ENCODE results near the gene DNAH17.
A peak's percentile ranks its signal among the peaks of the same experiment; 100 is the strongest.

DNA sequence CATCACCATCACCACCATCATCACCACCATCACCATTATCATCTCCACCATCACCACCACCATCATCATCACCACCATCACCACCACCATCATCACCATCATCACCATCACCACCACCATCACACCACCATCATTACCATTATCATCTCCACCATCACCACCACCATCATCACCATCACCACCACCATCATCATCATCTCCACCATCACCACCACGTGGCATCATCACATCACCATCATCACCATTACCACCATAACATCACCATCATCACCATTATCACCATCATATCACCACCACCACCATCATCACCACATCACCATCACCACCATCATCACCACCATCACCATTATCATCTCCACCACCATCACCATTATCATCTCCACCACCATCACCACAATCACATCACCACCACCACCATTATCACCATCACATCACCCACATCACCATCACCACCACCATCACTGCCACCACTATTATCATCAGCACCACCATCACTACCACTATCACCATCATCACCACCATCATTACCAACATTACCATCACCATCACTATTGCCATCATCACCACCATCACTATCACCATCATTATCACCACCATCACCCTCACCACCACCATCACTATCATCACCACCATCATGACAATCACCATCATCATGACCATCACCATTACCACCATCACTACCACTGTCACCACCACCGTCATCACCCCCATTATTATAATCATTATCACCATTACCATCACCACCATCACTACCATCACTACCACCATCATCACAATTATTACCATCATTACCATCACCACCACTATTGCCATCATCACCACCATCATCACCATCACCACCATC, 99.1 kb downstream of the DNAH17 start:
- TF ChIP-seq, protein P1, sequence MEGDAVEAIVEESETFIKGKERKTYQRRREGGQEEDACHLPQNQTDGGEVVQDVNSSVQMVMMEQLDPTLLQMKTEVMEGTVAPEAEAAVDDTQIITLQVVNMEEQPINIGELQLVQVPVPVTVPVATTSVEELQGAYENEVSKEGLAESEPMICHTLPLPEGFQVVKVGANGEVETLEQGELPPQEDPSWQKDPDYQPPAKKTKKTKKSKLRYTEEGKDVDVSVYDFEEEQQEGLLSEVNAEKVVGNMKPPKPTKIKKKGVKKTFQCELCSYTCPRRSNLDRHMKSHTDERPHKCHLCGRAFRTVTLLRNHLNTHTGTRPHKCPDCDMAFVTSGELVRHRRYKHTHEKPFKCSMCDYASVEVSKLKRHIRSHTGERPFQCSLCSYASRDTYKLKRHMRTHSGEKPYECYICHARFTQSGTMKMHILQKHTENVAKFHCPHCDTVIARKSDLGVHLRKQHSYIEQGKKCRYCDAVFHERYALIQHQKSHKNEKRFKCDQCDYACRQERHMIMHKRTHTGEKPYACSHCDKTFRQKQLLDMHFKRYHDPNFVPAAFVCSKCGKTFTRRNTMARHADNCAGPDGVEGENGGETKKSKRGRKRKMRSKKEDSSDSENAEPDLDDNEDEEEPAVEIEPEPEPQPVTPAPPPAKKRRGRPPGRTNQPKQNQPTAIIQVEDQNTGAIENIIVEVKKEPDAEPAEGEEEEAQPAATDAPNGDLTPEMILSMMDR (IDR thresholded peaks at IDR 0.05): peak in 1 of 3 donors; percentile 28
- no peak for TF ChIP-seq POLR2A (IDR thresholded peaks at IDR 0.05)

Measured in lower leg skin (tissue), 3 donors.